GM21515 (cell line): ENCODE results near the gene MORN5.

ENCODE experiments used
- ATAC-seq: cut with Tn5 transposase; IDR thresholded peaks from one replicate; pipeline ENCODE4 v1.9.1; 2021; ENCODE audit not compliant: unreplicated experiment

MORN5 gene

DNA sequence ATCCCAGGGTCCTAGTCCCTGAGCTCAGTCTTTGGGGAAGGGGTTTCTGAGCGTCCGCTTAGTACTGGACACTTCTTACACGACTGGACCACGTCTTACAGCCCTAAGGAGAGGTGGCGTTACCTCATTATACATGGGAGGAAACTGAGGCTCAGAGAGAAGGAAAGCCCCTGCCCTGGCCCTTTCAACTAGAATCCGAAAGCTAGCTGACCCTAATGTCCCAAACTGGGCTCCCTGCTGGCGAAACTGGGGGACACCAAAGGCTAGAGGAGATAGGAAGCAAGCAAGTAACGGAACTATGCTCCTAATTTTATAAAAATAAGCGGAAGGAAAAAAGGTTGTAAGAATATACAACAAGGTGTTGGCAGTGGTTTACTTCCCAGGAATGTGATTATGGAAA is 54.8 kb downstream of the MORN5 start:
- no peak for ATAC-seq

- ATAC-seq: no peak
Measured at GRCh38 chr9:122215663-122216062, 56.0 kb downstream of the MORN5 start.

- ATAC-seq: no peak
Measured at GRCh38 chr9:122216138-122216797, 56.6 kb downstream of the MORN5 start.

GRCh38 chr9:122216798-122217418 is 57.2 kb downstream of the MORN5 start:
- no peak for ATAC-seq

GRCh38 chr9:122217640-122218039 is 57.9 kb downstream of the MORN5 start:
- ATAC-seq: no peak

GRCh38 chr9:122218071-122218934 is 58.6 kb downstream of the MORN5 start:
- no peak for ATAC-seq

GRCh38 chr9:122218935-122219855 is 59.5 kb downstream of the MORN5 start:
- no peak for ATAC-seq

DNA sequence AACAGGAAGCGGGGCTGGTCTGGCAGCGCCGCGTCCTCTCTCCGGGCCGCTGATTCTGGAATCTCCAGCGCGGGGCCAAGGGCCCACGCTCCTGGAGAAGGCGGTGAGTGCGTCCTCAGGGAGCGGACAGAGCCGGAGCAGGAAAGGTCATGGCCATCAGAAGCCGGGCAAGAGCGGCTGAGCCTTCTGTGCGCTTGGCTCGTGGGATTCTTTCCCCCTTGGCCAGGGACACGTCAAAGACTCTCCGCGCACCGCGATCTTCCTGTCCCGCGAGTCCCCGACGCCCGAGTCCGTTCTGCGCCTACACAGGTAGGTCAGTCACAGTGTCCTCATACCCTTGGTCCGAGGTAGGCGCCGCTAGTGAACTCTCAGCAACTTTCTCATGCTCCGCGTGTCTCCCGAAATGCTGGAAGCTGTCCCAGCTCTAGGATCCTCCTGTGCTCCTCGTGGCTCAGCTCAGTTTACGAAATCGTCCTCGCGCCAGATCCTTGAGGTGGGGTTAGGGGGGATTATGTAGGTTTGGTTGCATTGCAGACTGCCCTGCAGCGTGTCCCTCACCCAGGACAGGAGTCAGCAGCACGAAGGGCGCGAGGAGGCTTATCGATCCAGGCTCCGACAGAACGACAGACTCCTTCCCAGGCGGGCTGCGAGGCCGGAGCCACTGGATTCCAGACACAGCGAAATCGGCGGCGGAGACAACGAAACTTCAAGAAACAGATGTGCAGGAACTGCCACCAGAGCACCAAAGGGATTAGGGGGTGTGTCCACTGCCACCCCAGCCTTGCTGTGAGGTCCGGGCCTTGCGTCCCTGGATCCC is 60.4 kb downstream of the MORN5 start:
- no peak for ATAC-seq

DNA sequence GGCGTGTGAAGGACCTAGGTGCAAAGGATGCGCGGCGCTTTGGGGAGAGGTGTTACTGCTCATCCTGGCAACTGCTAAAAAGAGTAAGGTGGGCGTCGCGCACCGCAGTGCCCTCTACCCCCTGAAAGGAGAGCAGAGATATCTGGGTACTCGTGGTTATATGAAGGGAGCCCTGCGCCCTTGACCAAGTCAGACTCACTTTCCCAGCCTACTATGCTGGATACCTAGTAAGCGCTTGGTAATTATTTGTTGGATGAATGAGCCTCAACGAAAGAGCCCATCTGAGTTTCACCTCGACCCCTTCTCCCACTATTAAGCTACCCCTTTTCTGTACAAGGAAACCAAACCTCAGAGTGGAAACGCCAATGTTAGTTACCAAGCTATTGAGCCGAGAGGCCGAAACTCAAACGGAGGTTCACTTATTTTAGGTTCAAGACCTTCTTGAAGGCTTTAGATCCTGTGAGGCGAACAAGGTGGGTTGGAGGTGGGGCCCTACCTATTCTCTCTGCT is 61.0 kb downstream of the MORN5 start:
- no peak for ATAC-seq

DNA sequence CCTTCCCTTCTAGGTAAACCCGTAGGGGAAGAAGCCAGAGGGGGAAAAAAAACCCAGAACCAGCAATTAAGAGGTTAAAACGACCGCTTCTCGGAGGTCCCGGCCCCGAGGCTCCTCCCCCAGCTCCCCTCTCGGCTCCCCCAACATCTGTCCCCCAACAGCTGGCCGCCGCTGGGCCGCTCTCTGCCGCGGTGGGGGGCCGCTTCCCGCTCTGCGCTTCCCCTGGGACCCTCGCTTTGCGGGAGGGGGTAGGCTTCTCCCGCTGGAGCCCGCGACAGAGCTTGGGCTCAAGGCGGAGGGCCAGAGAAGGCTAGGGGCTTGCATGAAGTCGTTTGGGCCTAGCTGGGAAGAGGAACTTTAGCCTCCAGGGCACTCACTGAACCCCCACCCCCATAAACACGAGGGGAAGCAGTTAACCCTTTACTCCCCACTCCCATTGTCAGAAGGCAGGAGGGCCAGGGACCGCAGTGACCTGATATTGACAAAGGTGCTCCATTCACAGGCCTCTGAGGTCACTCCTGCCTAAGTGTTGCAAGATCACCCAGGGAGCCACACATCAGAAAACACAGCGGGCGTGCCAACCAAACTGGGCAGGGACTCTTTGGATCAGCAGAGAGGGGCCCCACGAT is 61.6 kb downstream of the MORN5 start:
- ATAC-seq: no peak

- no peak for ATAC-seq
Measured at GRCh38 chr9:122222791-122223190, 63.1 kb downstream of the MORN5 start.

GRCh38 chr9:122223435-122223834 is 63.7 kb downstream of the MORN5 start:
- no peak for ATAC-seq

DNA sequence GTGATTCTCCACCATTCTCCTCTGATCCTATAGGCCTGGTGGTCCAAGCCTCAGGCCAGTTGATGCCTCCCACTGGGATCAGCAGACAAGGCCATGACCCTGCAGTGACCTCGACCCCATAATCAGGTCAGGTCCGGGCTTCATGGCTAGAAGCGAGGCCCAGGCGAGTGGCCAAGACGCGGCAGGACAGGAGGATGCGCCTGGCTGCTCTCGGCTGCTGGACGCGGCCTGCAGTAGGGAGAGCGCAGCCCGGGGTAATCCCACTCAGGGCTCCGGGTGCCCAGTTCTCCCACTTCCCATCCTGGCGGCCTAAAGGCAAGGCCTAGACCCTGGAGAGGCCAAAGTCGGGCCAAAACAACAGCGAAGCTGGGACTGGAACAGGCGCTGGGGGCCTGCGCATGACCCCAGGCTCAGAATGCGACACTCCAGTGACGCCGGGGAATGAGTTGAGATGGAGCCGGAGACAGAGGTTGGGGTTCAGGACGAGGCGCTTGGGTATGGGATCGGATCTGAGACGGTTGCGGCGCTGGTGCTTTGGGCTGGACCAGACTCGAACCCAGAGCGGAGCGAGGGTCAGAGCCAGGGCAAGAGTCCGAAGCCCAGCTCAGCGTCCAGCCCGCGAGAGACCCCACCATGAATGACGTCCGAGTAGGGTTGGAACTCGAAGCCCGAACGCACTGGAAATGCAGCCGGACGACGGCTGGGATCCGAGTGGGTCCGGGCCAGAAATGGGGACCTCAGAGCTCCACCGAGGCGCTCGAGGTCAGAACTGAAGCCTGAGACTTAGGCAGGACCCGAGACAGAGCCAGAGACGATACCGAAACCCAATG is 65.8 kb downstream of the MORN5 start:
- no peak for ATAC-seq

DNA sequence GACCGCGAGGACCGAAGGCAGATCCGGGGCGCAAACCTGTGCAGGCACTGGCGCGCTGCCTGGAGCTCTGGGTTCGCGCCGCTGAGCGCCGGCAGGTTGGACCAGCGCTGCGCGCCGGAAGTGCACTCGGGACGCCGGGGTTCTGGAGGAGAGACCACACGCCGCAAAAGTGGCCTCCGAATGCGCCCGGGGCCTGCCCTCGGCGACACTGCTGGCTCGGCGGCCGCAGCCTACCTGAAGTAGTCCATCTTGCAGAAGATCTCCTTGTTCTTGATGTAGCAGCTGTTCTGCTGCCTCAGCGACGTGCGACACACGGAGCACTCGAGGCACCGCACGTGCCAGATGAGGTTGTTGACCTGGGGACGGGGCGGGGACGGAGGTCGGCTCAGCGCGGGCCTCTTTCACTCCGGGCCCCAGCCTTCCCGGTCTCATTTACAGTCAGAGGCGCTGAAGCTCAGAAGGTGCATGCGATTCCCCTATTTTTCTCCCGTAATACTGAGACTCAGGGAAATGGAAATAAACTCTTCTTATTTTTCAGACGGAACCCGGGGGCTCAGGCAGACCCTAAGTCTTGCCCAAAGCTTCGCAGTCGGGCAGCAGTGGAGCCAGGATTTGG is 66.5 kb downstream of the MORN5 start:
- ATAC-seq: no peak

GRCh38 chr9:122226758-122227574 is 67.3 kb downstream of the MORN5 start:
- ATAC-seq: no peak

- no peak for ATAC-seq
Measured at GRCh38 chr9:122227575-122227900, 67.8 kb downstream of the MORN5 start.

DNA sequence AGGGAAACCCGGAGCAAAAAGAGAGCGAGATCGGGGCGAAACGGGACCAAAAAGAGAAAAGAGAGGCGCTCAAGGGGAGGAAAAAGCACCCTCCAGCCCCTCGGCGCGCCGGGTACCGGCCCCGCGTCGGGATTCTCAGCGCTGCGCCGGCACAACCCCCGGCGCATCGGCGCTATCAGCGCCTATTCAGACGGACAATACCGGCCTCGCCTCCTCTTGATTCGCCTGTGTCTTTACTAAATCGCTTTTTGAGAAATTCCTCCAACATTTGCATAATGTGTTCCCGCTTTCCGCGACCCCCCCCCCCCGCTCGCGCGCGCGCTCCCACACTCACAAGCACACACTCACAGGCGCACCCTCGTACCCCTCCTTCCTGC is 68.5 kb downstream of the MORN5 start:
- no peak for ATAC-seq
